GM21423 (cell line): ENCODE measurements around the gene RUFY2.
"Not testable (repeated sequence)": the region's sequence is repeated elsewhere in the genome, so short reads cannot be mapped to it uniquely, and the experiment has no call there.

Experiments used
- ATAC-seq: cut with Tn5 transposase; IDR thresholded peaks from one replicate; pipeline ENCODE4 v1.9.1; 2021; ENCODE audit warnings: mild to moderate bottlenecking, moderate library complexity; ENCODE audit not compliant: unreplicated experiment

RUFY2 gene, protein sequence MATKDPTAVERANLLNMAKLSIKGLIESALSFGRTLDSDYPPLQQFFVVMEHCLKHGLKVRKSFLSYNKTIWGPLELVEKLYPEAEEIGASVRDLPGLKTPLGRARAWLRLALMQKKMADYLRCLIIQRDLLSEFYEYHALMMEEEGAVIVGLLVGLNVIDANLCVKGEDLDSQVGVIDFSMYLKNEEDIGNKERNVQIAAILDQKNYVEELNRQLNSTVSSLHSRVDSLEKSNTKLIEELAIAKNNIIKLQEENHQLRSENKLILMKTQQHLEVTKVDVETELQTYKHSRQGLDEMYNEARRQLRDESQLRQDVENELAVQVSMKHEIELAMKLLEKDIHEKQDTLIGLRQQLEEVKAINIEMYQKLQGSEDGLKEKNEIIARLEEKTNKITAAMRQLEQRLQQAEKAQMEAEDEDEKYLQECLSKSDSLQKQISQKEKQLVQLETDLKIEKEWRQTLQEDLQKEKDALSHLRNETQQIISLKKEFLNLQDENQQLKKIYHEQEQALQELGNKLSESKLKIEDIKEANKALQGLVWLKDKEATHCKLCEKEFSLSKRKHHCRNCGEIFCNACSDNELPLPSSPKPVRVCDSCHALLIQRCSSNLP

DNA sequence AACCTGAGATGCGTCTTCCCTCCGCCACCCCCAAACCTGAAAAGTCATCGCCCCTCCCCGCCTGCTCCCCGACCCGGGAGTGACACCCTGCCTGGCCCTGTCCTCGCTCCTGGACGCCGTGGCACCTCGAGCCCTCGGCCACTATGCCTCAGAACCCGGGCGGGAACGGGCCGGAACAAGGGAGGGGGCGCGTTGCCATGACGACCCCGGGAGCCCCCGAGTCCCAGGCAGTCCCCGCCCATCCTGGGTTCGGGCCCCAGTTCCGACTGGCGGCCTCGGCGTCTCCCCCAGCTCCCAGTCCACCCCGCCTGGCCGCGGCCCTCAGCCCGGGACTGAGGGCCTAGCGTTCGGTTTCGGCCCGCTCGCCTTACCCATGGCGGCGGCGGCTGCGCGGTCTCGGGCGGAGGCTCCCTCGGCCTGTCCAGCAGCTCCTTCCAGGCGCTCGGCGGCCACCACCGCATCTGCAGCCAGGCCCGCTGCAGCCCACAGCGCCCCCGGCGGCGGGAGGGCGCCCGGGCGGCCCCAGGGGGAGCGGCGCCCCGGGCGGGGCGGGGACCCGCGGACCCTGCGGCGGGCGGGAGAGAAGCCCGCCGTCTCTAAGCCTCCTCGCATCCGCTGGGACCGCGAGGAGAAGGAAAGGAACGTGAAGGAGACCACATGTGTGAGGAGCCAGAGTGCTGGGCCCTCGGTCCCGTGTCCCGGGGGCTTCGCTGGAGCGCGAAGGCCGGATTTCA is at the start of gene RUFY2:
RUFY2 (minus strand) TSS at position 463 of the 734 bp plus-strand sequence; CDS start at position 375, 88 bp downstream.
- ATAC-seq, result peak; percentile 94

DNA sequence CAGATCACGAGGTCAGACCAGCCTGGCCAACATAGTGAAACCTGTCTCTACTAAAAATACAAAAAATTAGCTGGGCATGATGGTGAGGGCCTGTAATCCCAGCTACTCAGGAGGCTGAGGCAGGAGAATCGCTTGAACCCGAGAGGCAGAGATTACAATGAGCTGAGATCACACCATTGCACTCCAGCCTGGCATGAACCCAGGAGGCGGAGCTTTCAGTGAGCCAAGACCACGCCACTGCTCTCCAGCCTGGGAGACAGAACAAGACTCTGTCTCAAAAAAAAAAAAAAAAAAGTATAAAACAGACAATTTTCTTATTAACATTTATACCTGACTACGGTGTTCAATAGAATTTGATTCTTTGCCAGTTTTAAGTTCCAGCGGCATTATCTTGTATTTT is 42.6 kb upstream of the RUFY2 start:
- ATAC-seq, result not testable (repeated sequence)

- no peak for ATAC-seq
Measured at GRCh38 chr10:68446179-68446578, 39.1 kb upstream of the RUFY2 start.

DNA sequence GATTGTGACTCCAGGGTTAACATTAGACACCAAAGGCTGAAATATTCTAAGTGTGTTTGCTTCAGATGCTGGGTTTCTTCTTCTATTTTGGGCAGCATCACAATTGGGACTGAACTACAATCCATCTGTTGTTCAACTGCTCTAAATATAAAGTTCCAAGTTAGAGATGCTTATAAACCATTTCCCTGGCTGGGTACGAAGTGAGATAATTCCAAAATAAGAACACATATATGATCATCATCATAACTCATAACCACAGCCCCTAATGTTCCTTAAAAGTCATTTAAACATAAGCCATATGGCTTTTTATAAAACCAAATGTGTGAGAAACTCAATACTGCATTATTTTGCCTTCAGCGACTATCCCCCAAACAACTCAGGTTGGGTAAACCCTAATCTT is 35.9 kb upstream of the RUFY2 start:
- ATAC-seq, result no peak

GRCh38 chr10:68440898-68441297 is 33.8 kb upstream of the RUFY2 start:
- ATAC-seq, result no peak

GRCh38 chr10:68435803-68436202 is 28.7 kb upstream of the RUFY2 start:
- ATAC-seq, result no peak

DNA sequence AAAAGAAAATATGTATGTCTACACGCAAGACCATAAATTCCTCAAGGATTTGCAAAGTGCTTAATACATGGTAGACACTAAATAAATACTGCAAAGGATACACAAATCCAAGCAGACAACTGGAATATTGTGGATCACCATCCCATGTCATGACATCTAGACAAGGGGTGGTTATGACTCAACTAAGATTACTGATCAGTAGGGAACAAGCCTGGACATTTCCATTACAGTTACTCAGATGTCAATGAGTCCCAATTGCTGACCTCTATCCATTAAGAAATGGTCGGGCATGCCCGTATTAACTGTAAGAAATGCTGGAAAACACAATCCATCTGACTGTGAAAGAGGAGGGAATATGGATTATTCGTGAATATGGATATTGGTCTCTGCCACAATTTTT is 27.6 kb upstream of the RUFY2 start:
- no peak for ATAC-seq

GRCh38 chr10:68428396-68429104 is 21.5 kb upstream of the RUFY2 start:
- ATAC-seq, result no peak

DNA sequence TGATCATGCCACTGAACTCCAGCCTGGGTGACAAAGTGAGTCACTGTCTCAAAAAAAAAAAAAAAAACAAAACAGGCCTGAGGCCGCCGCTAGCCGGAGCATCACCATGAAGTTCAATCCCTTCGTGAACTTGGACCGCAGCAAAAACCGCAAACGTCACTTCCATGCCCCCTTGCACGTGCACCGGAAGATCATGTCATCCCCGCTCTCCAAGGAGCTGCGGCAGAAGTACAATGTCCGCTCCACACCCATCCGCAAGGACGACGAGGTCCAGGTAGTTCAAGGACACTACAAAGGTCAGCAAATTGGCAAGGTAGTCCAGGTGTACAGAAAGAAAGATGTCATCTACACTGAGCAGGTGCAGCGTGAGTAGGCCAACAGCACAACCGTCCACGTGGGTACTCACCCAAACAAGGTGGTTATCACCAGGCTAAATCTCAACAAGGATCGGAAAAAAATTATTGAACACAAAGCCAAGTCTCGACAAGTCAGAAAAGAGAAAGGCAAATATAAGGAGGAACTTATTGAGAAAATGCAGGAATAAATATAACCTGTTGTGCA is 17.5 kb upstream of the RUFY2 start:
- no peak for ATAC-seq

GRCh38 chr10:68423522-68423921 is 16.4 kb upstream of the RUFY2 start:
- ATAC-seq, result no peak

GRCh38 chr10:68419376-68419775 is 12.3 kb upstream of the RUFY2 start:
- ATAC-seq, result no peak

DNA sequence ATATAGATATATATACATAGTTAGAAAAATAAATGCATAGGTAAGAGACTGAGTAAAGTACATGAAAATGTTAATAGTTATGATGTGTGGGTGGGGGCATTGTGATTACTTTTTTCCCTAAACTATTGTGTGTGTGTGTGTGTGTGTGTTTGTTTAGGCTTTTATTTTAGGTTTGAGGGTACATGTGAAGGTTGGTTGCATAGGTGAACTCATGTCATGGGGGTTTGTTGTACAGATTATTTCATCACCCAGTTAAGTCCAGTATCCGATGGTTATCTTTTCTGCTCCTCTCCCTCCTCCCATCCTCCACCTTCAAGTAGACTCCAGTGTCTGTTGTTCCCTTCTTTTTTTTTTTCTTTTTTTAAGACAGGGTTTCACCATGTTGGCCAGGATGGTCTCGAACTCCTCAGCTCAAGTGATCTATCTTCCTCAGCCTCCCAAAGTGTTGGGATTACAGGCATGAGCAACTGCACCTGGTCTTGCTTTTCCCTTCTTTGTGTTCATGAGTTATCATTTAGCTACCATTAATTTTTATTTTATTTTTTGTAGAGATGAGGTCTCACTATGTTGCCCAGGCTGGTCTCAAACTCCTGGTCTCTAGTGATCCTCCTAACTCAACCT is 1.9 kb upstream of the RUFY2 start:
- no peak for ATAC-seq

GRCh38 chr10:68406111-68406814 is 814 bp downstream of the RUFY2 start:
- ATAC-seq, result peak; percentile 34

DNA sequence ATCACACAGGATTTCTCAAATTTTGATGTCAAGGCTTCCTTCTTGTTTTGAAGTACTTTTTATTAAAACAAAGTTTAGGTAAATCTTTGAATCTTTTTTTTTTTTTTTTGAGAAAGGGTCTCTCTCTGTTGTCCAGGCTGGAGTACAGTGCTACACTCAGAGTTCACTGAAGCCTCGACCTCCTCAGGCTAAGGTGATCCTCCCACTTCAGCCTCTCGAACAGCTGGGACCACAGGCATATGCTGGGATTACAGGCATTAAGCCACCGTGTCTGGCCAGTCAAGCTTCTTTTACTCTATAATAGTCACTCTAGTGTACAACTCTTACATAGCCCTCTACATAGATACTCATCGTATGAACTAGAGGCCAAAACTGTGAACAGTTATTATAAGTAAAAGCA is 3.4 kb downstream of the RUFY2 start:
- no peak for ATAC-seq

- no peak for ATAC-seq
Measured at GRCh38 chr10:68402276-68402675, 4.8 kb downstream of the RUFY2 start.

- ATAC-seq, result no peak
Measured at GRCh38 chr10:68397005-68397404, 10.1 kb downstream of the RUFY2 start.

- ATAC-seq, result no peak
Measured at GRCh38 chr10:68385740-68386139, 21.3 kb downstream of the RUFY2 start.

GRCh38 chr10:68371604-68372003 is 35.5 kb downstream of the RUFY2 start:
- ATAC-seq, result no peak

GRCh38 chr10:68367121-68367520 is 40.0 kb downstream of the RUFY2 start:
- no peak for ATAC-seq

DNA sequence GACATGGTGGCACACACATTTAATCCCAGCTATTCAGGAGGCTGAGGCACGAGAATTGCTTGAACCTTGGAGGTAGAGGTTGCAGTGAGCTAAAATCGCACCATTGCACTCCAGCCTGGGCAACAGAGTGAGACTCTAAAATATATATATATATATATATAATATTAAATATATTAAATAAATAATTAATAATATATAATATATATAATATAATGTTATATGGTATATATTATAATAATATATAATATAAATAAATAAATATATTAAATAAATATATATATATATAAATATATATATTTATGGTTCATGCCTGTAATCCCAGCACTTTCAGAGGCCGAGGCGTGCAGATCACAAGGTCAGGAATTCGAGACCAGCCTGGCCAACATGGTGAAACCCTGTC is 40.5 kb downstream of the RUFY2 start:
- ATAC-seq, result no peak
